Measurements from ENCODE around the gene AGMO.

AGMO gene

GRCh38 chr7:15219758-15220157, 342.1 kb downstream of the AGMO start:
- peak; percentile 26 for DNase-seq (ENCODE audit: low spot score)

DNA sequence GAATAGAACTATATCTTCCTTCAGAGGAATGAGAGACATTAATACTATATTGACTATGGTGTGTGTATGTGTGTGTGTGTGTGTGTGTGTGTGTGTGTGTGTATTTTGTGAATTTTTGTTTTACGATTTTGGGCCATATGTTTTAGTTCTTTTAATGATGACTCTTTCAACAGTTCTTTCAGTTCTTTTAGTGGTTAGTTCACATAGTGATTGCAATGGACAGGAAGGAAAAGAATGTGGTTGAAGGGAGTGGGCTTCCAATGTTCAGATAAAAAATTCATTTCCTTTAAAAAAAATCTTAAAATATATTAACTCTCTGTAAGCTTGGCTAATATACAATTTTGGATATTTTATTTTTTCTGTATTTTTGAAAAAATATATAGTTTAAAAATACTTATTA, 343.6 kb downstream of the AGMO start:
- DNase-seq (ENCODE audit: low spot score): no peak

DNA sequence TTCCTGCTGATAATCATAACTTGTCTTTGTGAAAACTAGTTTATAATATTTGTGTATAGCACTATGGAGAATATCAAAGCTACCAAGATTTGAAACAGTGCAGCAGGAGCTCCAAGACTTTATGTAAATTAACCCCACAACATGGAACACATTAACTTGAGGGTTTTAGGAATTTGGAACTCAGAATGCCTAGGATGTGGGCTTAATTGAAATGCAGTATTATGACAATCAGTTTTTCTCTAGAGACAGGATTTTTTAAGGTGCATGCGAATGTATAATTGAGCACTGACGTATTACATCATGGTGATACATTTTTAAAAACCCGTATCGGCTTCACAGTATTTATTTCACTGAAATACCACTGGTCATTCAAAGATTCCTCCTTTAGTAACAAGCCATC, 346.2 kb downstream of the AGMO start:
- no peak for DNase-seq (ENCODE audit: low spot score)

- no peak for DNase-seq (ENCODE audit: low spot score)
Measured at GRCh38 chr7:15214976-15215375, 346.8 kb downstream of the AGMO start.

DNA sequence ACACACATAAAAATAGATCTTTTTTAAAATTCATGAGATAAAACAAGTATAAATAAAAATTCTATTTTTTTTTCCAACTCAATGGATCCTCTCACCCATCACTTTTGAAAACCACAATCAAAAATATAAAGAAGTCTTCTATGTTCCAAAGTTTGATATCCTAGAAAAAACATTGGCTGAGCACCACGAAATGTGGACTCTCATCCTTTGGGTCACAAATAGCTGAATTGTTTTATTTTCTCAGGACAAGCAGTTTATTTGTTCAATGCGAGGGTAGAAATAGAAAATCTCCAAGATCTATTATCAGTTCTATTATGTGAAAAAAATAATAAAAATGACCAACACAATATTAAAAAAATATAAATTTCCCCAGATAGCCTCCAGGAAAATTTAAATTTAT, 348.7 kb downstream of the AGMO start:
- no peak for DNase-seq (ENCODE audit: low spot score)

- no peak for DNase-seq (ENCODE audit: low spot score)
Measured at GRCh38 chr7:15209429-15209828, 352.4 kb downstream of the AGMO start.

GRCh38 chr7:15204421-15204820, 357.4 kb downstream of the AGMO start:
- DNase-seq (ENCODE audit: low spot score): no peak

GRCh38 chr7:15199482-15199881, 362.3 kb downstream of the AGMO start:
- DNase-seq (ENCODE audit: low spot score): peak; percentile 14

DNA sequence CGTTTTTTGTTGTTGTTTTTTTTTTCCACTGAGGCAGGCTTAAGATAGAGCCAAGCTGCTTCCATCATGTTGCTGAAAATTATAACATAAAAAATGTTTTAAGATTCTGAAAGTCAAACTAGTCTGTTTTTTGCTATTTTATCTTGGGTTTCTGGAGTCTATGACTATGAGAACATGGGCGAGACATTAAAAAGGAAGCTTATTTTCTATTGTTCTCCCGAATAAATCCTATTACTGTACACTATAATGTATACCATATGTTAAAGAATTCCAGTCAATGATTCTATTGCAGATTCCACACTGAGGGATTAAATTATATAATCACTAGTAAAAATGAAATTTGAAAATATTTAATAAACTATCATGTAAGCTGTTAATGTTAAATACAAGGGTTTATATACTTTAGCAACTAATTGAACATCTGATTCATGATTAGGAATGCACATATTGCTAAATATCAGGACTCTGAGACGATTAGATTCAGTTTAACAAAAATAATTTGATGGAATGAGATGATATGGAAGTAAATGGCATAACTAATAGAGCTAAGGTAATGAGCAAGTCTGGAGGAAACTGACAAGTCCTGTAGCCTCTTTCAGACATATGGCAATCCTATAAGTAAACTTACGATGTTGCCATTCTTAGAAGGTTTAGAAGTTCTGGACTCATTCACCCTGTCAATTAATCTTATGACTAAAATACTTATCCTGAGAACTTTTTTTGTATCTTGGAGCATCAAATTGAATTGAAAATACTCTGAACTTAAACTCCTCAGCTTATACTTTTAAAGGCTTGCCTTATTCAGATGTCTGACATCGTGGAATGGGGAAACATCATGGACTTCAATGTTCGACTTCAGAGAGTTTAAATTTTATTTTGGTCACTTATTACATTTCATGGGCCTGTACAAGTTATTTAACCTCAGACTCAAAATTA, 364.5 kb downstream of the AGMO start:
- no peak for DNase-seq (ENCODE audit: low spot score)

DNA sequence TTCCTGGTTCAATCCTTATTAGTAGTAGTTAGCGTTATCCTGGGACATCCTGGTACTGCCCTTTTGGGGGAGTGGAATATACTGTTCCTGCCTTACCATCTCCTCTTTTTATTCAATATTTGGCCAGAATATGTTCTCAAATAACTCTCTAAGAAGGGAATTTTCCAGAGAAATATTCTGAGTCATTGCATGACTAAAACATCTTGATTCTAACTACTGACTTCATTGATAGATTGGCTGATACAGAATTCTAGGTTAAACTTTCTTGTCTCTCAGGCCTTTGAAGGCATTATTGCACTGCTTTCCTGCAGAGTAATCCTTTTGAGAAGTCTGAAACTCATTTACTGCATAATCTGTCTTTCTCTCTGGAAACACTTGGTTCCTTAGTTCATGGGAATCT, 383.8 kb downstream of the AGMO start:
- no peak for DNase-seq (ENCODE audit: low spot score)

GRCh38 chr7:15176089-15176488, 385.7 kb downstream of the AGMO start:
- DNase-seq (ENCODE audit: low spot score): no peak

DNA sequence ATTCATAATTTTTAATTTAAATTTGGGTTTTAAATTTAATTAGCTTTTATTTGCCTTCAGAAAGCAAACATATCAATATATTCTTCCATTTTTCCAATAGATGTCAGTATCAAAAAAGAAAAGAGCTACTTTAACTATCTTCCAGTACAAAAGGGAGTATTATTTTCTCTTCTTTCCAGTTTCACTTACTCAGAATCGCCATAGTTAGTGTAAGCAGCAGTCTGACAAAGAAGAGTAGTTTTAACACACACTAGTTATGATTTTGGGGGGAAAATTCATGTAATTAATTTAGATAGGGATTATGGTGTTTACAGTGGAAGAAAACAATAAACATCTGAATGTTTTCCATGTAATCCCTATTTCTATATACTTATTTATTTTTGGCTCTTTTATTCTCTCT, 386.7 kb downstream of the AGMO start:
- no peak for DNase-seq (ENCODE audit: low spot score)

- no peak for DNase-seq (ENCODE audit: low spot score)
Measured at GRCh38 chr7:15174485-15174884, 387.3 kb downstream of the AGMO start.

GRCh38 chr7:15168489-15168888, 393.3 kb downstream of the AGMO start:
- no peak for DNase-seq (ENCODE audit: low spot score)

DNA sequence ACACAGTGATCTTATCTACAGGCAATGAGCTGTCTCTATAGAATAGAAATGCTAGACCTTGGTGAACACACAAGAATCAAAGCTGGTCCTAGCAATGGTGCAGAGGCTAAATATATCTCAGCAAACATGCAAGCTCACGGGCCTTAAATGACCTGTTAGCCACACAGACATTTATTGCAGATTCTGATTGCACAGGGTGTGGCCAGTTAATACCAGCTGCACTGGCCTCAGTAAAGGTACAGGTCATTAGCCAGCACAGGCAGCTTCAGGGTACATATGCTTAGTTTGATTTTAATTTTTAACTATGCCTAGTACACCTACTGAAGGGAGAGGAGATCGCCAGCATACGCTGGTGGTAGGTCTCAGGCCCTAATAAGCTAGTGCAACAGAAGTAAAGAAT, 393.9 kb downstream of the AGMO start:
- DNase-seq (ENCODE audit: low spot score): no peak

GRCh38 chr7:15166620-15167019, 395.2 kb downstream of the AGMO start:
- DNase-seq (ENCODE audit: low spot score): no peak

DNA sequence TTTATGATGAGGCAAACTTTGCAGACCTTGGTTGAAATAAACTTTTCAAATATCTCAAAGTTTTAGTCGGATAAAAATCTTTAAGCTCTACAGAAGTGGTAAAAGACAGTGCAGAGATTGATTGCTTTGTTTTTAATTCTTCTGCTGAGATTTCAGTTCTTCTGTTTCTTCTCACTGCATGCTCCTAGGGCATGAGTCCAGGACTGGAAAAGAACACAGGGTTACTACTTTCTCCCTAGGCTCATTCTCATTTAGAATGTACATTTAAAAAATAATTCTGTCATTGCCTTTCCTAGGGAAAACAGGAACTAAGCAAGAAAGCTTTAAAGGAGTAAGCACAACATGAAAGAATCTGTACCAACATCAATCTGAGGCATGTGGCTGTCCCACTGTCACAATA, 402.6 kb downstream of the AGMO start:
- no peak for DNase-seq (ENCODE audit: low spot score)

DNA sequence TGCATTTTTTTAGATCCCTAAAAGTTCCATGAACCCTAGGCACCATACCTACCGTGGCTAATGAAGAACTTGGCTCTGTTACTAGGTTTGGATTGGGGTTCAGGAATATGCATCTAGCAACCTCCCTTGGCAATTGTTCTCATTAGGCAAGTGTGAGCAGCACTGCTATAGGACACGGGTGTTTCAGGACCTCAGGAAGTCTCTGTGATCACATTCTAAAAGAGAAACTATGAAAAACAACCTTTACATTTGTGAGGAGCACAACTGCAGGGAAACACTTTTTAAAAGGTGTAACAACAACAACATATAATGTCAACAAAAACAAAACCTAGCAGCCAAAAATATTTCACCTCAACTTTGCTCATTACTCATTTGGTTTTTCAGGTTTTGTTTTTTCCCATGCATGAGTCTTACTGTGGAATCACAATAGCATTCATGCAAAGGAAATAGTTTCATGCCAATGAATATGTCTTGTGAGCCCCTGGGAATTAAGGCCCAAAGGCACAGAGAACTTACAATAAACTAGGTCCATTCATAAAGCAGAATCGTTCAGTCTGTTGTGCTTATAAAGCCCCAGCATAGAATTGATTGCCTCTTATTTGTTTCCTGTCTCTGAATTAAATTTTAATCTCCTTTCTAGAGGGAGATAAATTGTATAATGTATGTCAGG, 403.5 kb downstream of the AGMO start:
- DNase-seq (ENCODE audit: low spot score): peak; percentile 76
